Endothelial cell of umbilical vein (primary cell): Measurements from ENCODE around the gene LIN7C.

Experiments used
- EZH2 ChIP-seq: IDR thresholded peaks from 2 replicates; pipeline ENCODE4 v1.6.1; 2012; ENCODE audit warnings: borderline replicate concordance, low read depth, mild to moderate bottlenecking, moderate library complexity, low read length, inconsistent platforms; ENCODE audit not compliant: severe bottlenecking
- FOS ChIP-seq: IDR thresholded peaks from 2 replicates; pipeline ENCODE4 v1.6.1; 2011; ENCODE audit warnings: mild to moderate bottlenecking, low read length, moderate library complexity, borderline replicate concordance; ENCODE audit not compliant: insufficient read depth
- GATA2 ChIP-seq: IDR thresholded peaks from 2 replicates; pipeline ENCODE4 v1.7.0; 2011; ENCODE audit warnings: low read depth, mild to moderate bottlenecking, moderate library complexity, mixed read lengths, low read length; ENCODE audit not compliant: insufficient read length, insufficient read depth
- JUN ChIP-seq: IDR thresholded peaks from 2 replicates; pipeline ENCODE4 v1.6.1; 2011; ENCODE audit warnings: borderline replicate concordance, low read depth; ENCODE audit not compliant: insufficient read length, insufficient read depth
- POLR2A ChIP-seq: IDR thresholded peaks from 2 replicates; pipeline ENCODE4 v1.6.1; 2012; ENCODE audit warnings: low read depth, mild to moderate bottlenecking, control low read depth, low read length
- POLR2AphosphoS5 ChIP-seq: IDR thresholded peaks from 2 replicates; pipeline ENCODE4 v1.6.1; 2012; ENCODE audit warnings: low read depth, mild to moderate bottlenecking, control low read depth, low read length, moderate library complexity; ENCODE audit not compliant: insufficient read depth
- TF ChIP-seq, protein P1 (sequence below), 2 donors: IDR thresholded peaks; 1 replicate in 1 of 2; 2 replicates in 1 of 2; pipeline ENCODE4 v1.5.1; 2011; ENCODE audit warnings: low read length in 2 of 2, mild to moderate bottlenecking in 2 of 2, moderate library complexity in 2 of 2, control low read depth in 1 of 2, inconsistent platforms in 1 of 2, low read depth in 1 of 2; ENCODE audit not compliant: insufficient read depth in 1 of 2; ENCODE audit errors: extremely low read depth in 1 of 2
- TF ChIP-seq, protein P2 (sequence below): IDR thresholded peaks from 2 replicates; pipeline ENCODE4 v1.6.1; 2011; ENCODE audit not compliant: insufficient read depth, insufficient read length

DNA sequence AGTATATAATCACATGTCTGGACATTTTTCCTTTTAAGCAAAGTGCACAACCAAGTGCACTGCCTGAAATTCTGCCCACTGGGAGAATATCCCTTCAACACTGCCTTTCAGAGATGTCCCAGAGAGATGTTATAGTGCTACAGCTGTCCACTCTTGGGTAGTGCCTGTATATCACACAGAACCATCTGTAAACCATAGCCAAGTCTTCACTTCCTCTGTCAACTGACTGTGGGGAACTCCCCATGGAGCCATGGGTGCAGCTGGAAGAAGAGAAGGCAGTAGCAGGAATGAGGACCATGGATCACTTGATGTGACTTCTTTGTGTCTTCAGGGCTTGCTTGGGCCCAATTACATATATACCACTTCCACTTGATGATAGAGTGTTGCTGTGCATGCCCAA, 44.6 kb upstream of the LIN7C start:
- TF ChIP-seq, protein P1, sequence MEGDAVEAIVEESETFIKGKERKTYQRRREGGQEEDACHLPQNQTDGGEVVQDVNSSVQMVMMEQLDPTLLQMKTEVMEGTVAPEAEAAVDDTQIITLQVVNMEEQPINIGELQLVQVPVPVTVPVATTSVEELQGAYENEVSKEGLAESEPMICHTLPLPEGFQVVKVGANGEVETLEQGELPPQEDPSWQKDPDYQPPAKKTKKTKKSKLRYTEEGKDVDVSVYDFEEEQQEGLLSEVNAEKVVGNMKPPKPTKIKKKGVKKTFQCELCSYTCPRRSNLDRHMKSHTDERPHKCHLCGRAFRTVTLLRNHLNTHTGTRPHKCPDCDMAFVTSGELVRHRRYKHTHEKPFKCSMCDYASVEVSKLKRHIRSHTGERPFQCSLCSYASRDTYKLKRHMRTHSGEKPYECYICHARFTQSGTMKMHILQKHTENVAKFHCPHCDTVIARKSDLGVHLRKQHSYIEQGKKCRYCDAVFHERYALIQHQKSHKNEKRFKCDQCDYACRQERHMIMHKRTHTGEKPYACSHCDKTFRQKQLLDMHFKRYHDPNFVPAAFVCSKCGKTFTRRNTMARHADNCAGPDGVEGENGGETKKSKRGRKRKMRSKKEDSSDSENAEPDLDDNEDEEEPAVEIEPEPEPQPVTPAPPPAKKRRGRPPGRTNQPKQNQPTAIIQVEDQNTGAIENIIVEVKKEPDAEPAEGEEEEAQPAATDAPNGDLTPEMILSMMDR (IDR thresholded peaks at IDR 0.05; ENCODE audit: extremely low read depth in 1 of 2, insufficient read depth in 1 of 2, low read depth in 1 of 2, low read length in 2 of 2): no peak
- no peak for TF ChIP-seq POLR2A
- TF ChIP-seq POLR2AphosphoS5: no peak
- TF ChIP-seq EZH2: no peak
- TF ChIP-seq, protein P2, sequence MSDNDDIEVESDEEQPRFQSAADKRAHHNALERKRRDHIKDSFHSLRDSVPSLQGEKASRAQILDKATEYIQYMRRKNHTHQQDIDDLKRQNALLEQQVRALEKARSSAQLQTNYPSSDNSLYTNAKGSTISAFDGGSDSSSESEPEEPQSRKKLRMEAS: no peak
- no peak for TF ChIP-seq FOS
- no peak for TF ChIP-seq GATA2
- no peak for TF ChIP-seq JUN
